Measurements from ENCODE around the gene GABARAPL1. TPM values are rescaled to one million over a fixed set of nuclear protein-coding genes. Genes with fewer than 3 reads are reported as not detected.
A peak's percentile ranks its signal among the peaks of the same experiment; 100 is the strongest.

Gene GABARAPL1
- total RNA-seq, 1 experiment from 2014 or later, result 70.6 TPM

GRCh38 chr12:10190558-10191388 lies 21.9 kb upstream of the GABARAPL1 start:
- peak; percentile 78 for DNase-seq (ENCODE audit: low spot score)
- H3K27ac ChIP-seq (ENCODE audit: low read depth, low read length, poor library complexity, severe bottlenecking), result no peak overlapping the region
- ChIA-PET CTCF (interaction anchor here (1.4 kb wide), 1 partner anchor 38 kb away, joined by 5 read pairs; no protein-coding TSS in a partner anchor), POLR2A (ENCODE audit: low non-redundant PET) (no interaction called here)
- TF ChIP-seq CTCF (conservative IDR thresholded peaks at IDR 0.05; ENCODE audit: low read depth, low read length) (peak; percentile 81), EZH2 (IDR thresholded peaks at IDR 0.05; ENCODE audit: borderline replicate concordance, low read depth, low read length, poor library complexity, severe bottlenecking) (no peak)
- no peak overlapping the region for H3K4me3 ChIP-seq (ENCODE audit: low read depth, low read length, poor library complexity, severe bottlenecking)
- no peaks in the 10 kb centered on the region for H3K36me3 ChIP-seq (ENCODE audit: insufficient read depth, low read length, poor library complexity, severe bottlenecking)
- BruUV-seq (replicated peaks), result no TSS peak
- H3K9me3 ChIP-seq (ENCODE audit: low read depth, low read length, poor library complexity, severe bottlenecking), result no peaks in the 10 kb centered on the region
- intact Hi-C loops (cut with micrococcal nuclease; ENCODE audit: unreplicated experiment), result loop anchor here (1.0 kb wide), 1 partner anchor 37 kb away; no protein-coding TSS in a partner anchor
- H3K27me3 ChIP-seq (replicated peaks; ENCODE audit: insufficient read depth, low read depth, low read length, poor library complexity), result no peaks in the 10 kb centered on the region
- H3K4me1 ChIP-seq (ENCODE audit: insufficient read depth, low read length, poor library complexity, severe bottlenecking), result no peaks in the 10 kb centered on the region

DNA sequence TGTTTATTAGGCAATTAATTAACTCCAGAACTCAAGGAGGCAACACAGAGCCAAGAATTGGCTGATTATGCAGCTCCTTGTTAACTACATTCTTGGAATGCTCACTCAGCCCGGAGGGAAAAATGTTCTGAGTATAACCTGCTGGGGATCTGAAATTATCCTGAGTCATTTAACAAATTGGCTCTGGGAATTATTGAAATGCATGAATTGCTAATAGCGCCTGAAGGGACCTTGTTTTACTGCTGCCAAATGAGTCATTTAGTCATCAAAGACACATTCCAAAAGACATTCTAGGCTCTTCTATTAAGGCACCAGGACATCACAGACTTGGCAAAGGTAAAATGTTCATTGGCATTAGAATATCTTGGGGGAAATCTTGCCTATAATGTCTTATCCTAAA lies 20.8 kb upstream of the GABARAPL1 start:
- DNase-seq (ENCODE audit: low spot score), result peak; percentile 15
- no TSS peak for BruUV-seq (replicated peaks)
- H3K27ac ChIP-seq (ENCODE audit: low read depth, low read length, poor library complexity, severe bottlenecking), result no peak overlapping the region
- H3K4me1 ChIP-seq (ENCODE audit: insufficient read depth, low read length, poor library complexity, severe bottlenecking), result no peaks in the 10 kb centered on the region
- H3K36me3 ChIP-seq (ENCODE audit: insufficient read depth, low read length, poor library complexity, severe bottlenecking), result no peaks in the 10 kb centered on the region
- CTCF ChIA-PET, result no interaction called here
- H3K27me3 ChIP-seq (replicated peaks; ENCODE audit: insufficient read depth, low read depth, low read length, poor library complexity), result no peaks in the 10 kb centered on the region
- POLR2A ChIA-PET (ENCODE audit: low non-redundant PET), result no interaction called here
- intact Hi-C loops (cut with micrococcal nuclease; ENCODE audit: unreplicated experiment), result no loop called here
- TF ChIP-seq CTCF (conservative IDR thresholded peaks at IDR 0.05; ENCODE audit: low read depth, low read length), result no peak
- TF ChIP-seq EZH2 (IDR thresholded peaks at IDR 0.05; ENCODE audit: borderline replicate concordance, low read depth, low read length, poor library complexity, severe bottlenecking), result no peak
- no peak overlapping the region for H3K4me3 ChIP-seq (ENCODE audit: low read depth, low read length, poor library complexity, severe bottlenecking)
- H3K9me3 ChIP-seq (ENCODE audit: low read depth, low read length, poor library complexity, severe bottlenecking), result no peaks in the 10 kb centered on the region

GRCh38 chr12:10194160-10194670 lies 18.5 kb upstream of the GABARAPL1 start:
- H3K27me3 ChIP-seq (replicated peaks; ENCODE audit: insufficient read depth, low read depth, low read length, poor library complexity), result no peaks in the 10 kb centered on the region
- no peak for DNase-seq (ENCODE audit: low spot score)
- H3K9me3 ChIP-seq (ENCODE audit: low read depth, low read length, poor library complexity, severe bottlenecking), result no peaks in the 10 kb centered on the region
- H3K4me3 ChIP-seq (ENCODE audit: low read depth, low read length, poor library complexity, severe bottlenecking), result no peak overlapping the region
- intact Hi-C loops (cut with micrococcal nuclease; ENCODE audit: unreplicated experiment), result no loop called here
- H3K27ac ChIP-seq (ENCODE audit: low read depth, low read length, poor library complexity, severe bottlenecking), result no peak overlapping the region
- POLR2A ChIA-PET (ENCODE audit: low non-redundant PET), result no interaction called here
- CTCF ChIA-PET, result interaction anchor here (0.7 kb wide), 1 partner anchor 160 kb away, joined by 5 read pairs; no protein-coding TSS in a partner anchor
- TF ChIP-seq CTCF (conservative IDR thresholded peaks at IDR 0.05; ENCODE audit: low read depth, low read length) (no peak), EZH2 (IDR thresholded peaks at IDR 0.05; ENCODE audit: borderline replicate concordance, low read depth, low read length, poor library complexity, severe bottlenecking) (no peak)
- no peaks in the 10 kb centered on the region for H3K36me3 ChIP-seq (ENCODE audit: insufficient read depth, low read length, poor library complexity, severe bottlenecking)
- H3K4me1 ChIP-seq (ENCODE audit: insufficient read depth, low read length, poor library complexity, severe bottlenecking), result no peaks in the 10 kb centered on the region
- no TSS peak for BruUV-seq (replicated peaks)

All from A673 (cell line).